PFSK-1 (cell line): ENCODE results near the gene ACTR5.

Experiments
- POLR2AphosphoS5 ChIP-seq: IDR thresholded peaks from 2 replicates; pipeline ENCODE4 v1.6.1; 2012; ENCODE audit warnings: low read depth, mild to moderate bottlenecking, control low read depth, low read length, moderate library complexity
- SIN3A ChIP-seq: IDR thresholded peaks from 2 replicates; pipeline ENCODE4 v1.6.1; 2012; ENCODE audit warnings: mild to moderate bottlenecking, low read length, moderate library complexity, borderline replicate concordance; ENCODE audit not compliant: insufficient read depth
- TAF1 ChIP-seq: IDR thresholded peaks from 2 replicates; pipeline ENCODE4 v1.6.1; 2012; ENCODE audit warnings: low read length, control low read depth, borderline replicate concordance; ENCODE audit not compliant: insufficient read depth
- TF ChIP-seq, protein P1 (sequence below), 2 experiments: IDR thresholded peaks; 2 replicates each; pipeline versions ENCODE4 v1.6.1 to v1.8.0; 2011 to 2012; ENCODE audit warnings: low read depth in 2 of 2, low read length in 2 of 2, control low read depth in 1 of 2, inconsistent platforms in 1 of 2, mild to moderate bottlenecking in 1 of 2, moderate library complexity in 1 of 2; ENCODE audit not compliant: insufficient read depth in 1 of 2

DNA sequence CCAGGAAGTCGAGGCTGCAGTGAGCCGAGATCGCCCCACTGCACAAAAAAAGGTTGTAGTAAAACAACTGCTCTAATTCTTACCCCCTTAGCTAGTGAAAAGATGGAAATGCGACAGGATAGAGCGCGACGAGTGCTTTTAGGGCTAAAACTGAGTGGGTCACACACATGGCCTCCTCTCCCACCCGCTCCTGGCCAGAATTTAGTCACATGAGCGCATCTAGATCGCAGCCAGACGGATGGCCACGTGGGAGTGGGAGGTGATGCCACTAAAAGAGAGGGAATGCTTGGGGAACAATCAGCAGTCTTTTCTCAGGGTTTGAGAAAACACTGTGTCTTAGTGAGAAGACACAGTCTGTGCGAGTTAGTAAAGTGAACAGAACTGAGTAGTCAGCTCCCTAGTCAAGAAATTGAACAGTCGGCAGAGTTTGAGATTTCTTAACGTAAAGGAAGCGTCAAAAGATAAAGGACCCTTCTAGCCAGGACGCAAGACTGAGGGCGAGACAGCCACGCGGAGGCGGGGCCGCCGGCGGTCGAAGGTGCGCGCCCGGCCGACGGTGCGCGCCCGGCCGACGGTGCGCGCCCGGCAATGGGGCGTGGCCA lies 664 bp upstream of the ACTR5 start:
- TF ChIP-seq POLR2AphosphoS5 (no peak), TAF1 (no peak), SIN3A (no peak)
- TF ChIP-seq, protein P1, sequence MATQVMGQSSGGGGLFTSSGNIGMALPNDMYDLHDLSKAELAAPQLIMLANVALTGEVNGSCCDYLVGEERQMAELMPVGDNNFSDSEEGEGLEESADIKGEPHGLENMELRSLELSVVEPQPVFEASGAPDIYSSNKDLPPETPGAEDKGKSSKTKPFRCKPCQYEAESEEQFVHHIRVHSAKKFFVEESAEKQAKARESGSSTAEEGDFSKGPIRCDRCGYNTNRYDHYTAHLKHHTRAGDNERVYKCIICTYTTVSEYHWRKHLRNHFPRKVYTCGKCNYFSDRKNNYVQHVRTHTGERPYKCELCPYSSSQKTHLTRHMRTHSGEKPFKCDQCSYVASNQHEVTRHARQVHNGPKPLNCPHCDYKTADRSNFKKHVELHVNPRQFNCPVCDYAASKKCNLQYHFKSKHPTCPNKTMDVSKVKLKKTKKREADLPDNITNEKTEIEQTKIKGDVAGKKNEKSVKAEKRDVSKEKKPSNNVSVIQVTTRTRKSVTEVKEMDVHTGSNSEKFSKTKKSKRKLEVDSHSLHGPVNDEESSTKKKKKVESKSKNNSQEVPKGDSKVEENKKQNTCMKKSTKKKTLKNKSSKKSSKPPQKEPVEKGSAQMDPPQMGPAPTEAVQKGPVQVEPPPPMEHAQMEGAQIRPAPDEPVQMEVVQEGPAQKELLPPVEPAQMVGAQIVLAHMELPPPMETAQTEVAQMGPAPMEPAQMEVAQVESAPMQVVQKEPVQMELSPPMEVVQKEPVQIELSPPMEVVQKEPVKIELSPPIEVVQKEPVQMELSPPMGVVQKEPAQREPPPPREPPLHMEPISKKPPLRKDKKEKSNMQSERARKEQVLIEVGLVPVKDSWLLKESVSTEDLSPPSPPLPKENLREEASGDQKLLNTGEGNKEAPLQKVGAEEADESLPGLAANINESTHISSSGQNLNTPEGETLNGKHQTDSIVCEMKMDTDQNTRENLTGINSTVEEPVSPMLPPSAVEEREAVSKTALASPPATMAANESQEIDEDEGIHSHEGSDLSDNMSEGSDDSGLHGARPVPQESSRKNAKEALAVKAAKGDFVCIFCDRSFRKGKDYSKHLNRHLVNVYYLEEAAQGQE (IDR thresholded peaks at IDR 0.05; ENCODE audit: insufficient read depth in 1 of 2, low read depth in 2 of 2, low read length in 2 of 2), result no peak
